OCI-LY7 (cell line): ENCODE measurements around the gene SRRM4. TPM values are rescaled to one million over a fixed set of nuclear protein-coding genes. Genes with fewer than 3 reads are reported as not detected.

Source experiments
- BruUV-seq: library from RNA; stranded (reverse); fragments of 400-500 nt; replicated peaks from 2 replicates; lab custom pipeline; 2021; lab: Mats Ljungman, UMichigan
- CTCF ChIA-PET: fragments of 300-600 bp; sonication (Branson Sonifier 250); formaldehyde crosslinking; loops from one replicate; lab custom pipeline; 2022; ENCODE audit warnings: antibody characterized with exemption; ENCODE audit not compliant: unreplicated experiment; lab: Charles Lee
- POLR2A ChIA-PET: fragments of 300-600 bp; sonication (Branson Sonifier 250); formaldehyde crosslinking; loops from one replicate; lab custom pipeline; 2022; ENCODE audit warnings: antibody characterized with exemption; lab: Charles Lee
- DNase-seq: peaks from one replicate; pipeline ENCODE4 v3.0.0-alpha.2; 2015; ENCODE audit warnings: low spot score
- H2AFZ ChIP-seq: fragments of 200-600 bp; sonication (generic), shearing (Covaris generic); 2 replicates; pipeline ENCODE4 v1.6.1; 2014; ENCODE audit warnings: mild to moderate bottlenecking, antibody characterized with exemption, low read length, moderate library complexity
- H3K27ac ChIP-seq: fragments of 200-600 bp; sonication (generic); 2 replicates; pipeline ENCODE4 v1.5.1; 2014; ENCODE audit warnings: mixed run types, low read depth, mild to moderate bottlenecking, moderate library complexity, low read length, inconsistent platforms; ENCODE audit not compliant: poor library complexity, severe bottlenecking
- H3K36me3 ChIP-seq: fragments of 200-600 bp; sonication (generic); 2 replicates; pipeline ENCODE4 v1.6.1; 2014; ENCODE audit warnings: mild to moderate bottlenecking, antibody characterized with exemption, low read length, moderate library complexity, mixed read lengths; ENCODE audit not compliant: insufficient read depth
- H3K4me1 ChIP-seq: fragments of 200-600 bp; sonication (generic); 2 replicates; pipeline ENCODE4 v1.5.1; 2014; ENCODE audit warnings: mild to moderate bottlenecking, low read length; ENCODE audit not compliant: insufficient read depth, poor library complexity, severe bottlenecking
- H3K4me2 ChIP-seq: fragments of 200-600 bp; sonication (generic); 2 replicates; pipeline ENCODE4 v1.6.1; 2014; ENCODE audit warnings: mild to moderate bottlenecking, low read length
- H3K4me3 ChIP-seq: fragments of 200-600 bp; sonication (generic); 2 replicates; pipeline ENCODE4 v1.5.1; 2014; ENCODE audit warnings: mild to moderate bottlenecking, low read depth, low read length; ENCODE audit not compliant: poor library complexity, severe bottlenecking
- H3K79me2 ChIP-seq: fragments of 200-600 bp; sonication (generic); 2 replicates; pipeline ENCODE4 v1.6.1; 2016; ENCODE audit warnings: low read depth, mild to moderate bottlenecking, low read length, moderate library complexity, mixed read lengths; ENCODE audit not compliant: insufficient read depth
- H3K9me2 ChIP-seq: fragments of 200-600 bp; sonication (generic); 2 replicates; pipeline ENCODE4 v1.6.1; 2016; ENCODE audit warnings: mild to moderate bottlenecking, low read length, mixed read lengths; ENCODE audit not compliant: insufficient read depth
- H3K9me3 ChIP-seq: fragments of 200-600 bp; sonication (generic); 2 replicates; pipeline ENCODE4 v1.6.1; 2014; ENCODE audit warnings: mild to moderate bottlenecking, mixed run types, low read length, mixed read lengths
- H4K20me1 ChIP-seq: fragments of 200-600 bp; sonication (generic); 2 replicates; pipeline ENCODE4 v1.6.1; 2014; ENCODE audit warnings: mild to moderate bottlenecking, antibody characterized with exemption, low read length, moderate library complexity, mixed read lengths; ENCODE audit not compliant: insufficient read depth
- EZH2phosphoT487 ChIP-seq: fragments of 200-600 bp; sonication (generic); IDR thresholded peaks from 2 replicates; pipeline ENCODE4 v1.6.1; 2018; ENCODE audit warnings: low read depth, borderline replicate concordance, mild to moderate bottlenecking, mixed run types, antibody characterized with exemption, low read length, moderate library complexity, mixed read lengths
- intact Hi-C: fragments of 100-400 bp; cut with micrococcal nuclease; formaldehyde crosslinking; loops from one replicate; pipeline ENCODE4 v1.10.0; 2022; ENCODE audit not compliant: unreplicated experiment
- total RNA-seq, 2 experiments: library from RNA; depleted of rRNA in 1 of 2; stranded (reverse); fragments of >200 nt in 1 of 2; shearing (Covaris generic) in 1 of 2; gene quantifications; 2 replicates each; pipeline ENCODE4 v1.2.3, GENCODE V29; 2014 to 2022
- TF ChIP-seq, protein P1 (sequence below): fragments of 200-600 bp; sonication (generic); conservative IDR thresholded peaks from 2 replicates; pipeline ENCODE4 v1.5.1; 2014; ENCODE audit warnings: mild to moderate bottlenecking, antibody characterized with exemption, low read length, moderate library complexity, mixed read lengths

Gene SRRM4
- total RNA-seq, 2 experiments from 2014 or later: not detected

DNA sequence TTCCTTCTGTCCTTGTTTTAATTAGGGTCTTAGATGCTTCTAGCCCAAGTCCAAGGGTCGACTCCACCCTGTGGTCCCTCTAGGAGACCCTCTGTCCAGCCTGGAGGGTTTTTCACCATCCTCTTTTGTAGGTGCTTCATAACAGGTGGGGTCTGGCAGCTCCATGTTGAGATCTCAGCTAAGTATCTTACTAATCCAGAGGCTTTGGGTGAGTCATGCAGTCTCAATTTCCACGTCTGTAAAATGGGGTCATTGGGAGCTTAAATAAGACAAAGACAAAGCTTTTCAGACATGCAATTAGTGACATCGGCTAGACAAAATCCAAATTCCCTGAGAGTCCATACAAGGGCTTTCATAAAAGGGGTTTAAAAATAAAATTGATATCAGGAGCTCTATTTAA, 200.6 kb downstream of the SRRM4 start:
- no peaks in the 10 kb centered on the region for H3K9me2 ChIP-seq
- H3K4me1 ChIP-seq: no peaks in the 10 kb centered on the region
- no peaks in the 10 kb centered on the region for H4K20me1 ChIP-seq
- no peak overlapping the region for H3K27ac ChIP-seq
- H3K79me2 ChIP-seq: no peaks in the 10 kb centered on the region
- TF ChIP-seq, protein P1, sequence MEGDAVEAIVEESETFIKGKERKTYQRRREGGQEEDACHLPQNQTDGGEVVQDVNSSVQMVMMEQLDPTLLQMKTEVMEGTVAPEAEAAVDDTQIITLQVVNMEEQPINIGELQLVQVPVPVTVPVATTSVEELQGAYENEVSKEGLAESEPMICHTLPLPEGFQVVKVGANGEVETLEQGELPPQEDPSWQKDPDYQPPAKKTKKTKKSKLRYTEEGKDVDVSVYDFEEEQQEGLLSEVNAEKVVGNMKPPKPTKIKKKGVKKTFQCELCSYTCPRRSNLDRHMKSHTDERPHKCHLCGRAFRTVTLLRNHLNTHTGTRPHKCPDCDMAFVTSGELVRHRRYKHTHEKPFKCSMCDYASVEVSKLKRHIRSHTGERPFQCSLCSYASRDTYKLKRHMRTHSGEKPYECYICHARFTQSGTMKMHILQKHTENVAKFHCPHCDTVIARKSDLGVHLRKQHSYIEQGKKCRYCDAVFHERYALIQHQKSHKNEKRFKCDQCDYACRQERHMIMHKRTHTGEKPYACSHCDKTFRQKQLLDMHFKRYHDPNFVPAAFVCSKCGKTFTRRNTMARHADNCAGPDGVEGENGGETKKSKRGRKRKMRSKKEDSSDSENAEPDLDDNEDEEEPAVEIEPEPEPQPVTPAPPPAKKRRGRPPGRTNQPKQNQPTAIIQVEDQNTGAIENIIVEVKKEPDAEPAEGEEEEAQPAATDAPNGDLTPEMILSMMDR: no peak
- TF ChIP-seq EZH2phosphoT487: no peak
- no peak overlapping the region for H3K4me3 ChIP-seq
- POLR2A ChIA-PET: no interaction called here
- CTCF ChIA-PET: no interaction called here
- no peak for DNase-seq
- intact Hi-C loops: no loop called here
- no peaks in the 10 kb centered on the region for H3K9me3 ChIP-seq
- BruUV-seq: no TSS peak
- no peaks in the 10 kb centered on the region for H3K36me3 ChIP-seq
- H3K4me2 ChIP-seq: no peak overlapping the region
- no peak overlapping the region for H2AFZ ChIP-seq

DNA sequence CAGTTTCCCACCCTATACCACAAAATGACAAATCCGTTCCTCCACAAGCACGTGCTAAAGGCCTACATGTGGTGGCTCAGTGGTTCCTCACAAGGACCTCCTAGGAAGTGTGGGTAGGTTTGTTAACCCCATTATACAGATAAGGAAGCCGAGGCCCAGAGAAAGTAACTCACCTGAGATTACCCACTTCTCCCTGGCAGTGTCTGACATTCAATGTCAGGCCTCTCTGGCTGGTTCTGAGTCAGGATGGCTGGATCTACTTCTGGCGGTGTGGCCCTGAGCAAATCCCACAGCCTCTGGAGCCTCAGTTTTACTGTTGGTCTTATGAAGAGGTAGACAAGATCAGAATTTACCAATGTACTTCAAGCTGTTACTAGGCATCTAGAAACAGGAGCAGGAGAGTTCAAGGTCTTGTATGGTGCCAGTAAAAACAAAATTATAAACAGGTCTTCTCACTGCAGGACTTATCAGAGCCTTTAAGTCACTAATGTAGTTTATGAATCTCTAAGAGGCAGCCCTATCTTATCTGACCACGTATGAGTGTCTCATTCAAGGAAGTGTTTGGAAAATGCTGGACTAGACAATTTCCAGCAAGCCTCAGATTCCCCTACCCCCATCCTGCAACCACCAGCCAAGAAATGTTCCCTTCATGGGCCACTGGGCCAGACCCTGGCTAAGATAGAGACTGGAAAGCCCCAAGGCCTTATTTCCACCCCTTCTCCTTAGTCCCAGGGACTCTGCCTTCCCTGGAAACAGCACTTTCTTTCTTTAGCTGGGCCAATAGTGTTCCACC, 201.6 kb downstream of the SRRM4 start:
- H3K4me3 ChIP-seq: no peak overlapping the region
- BruUV-seq: no TSS peak
- H3K9me2 ChIP-seq: no peaks in the 10 kb centered on the region
- H3K4me2 ChIP-seq: no peak overlapping the region
- no peak overlapping the region for H3K27ac ChIP-seq
- H3K9me3 ChIP-seq: no peaks in the 10 kb centered on the region
- no peaks in the 10 kb centered on the region for H3K36me3 ChIP-seq
- intact Hi-C loops: no loop called here
- H3K79me2 ChIP-seq: no peaks in the 10 kb centered on the region
- TF ChIP-seq, protein P1: no peak
- TF ChIP-seq EZH2phosphoT487: no peak
- ChIA-PET POLR2A (no interaction called here), CTCF (no interaction called here)
- no peaks in the 10 kb centered on the region for H4K20me1 ChIP-seq
- no peak overlapping the region for H2AFZ ChIP-seq
- DNase-seq: no peak
- H3K4me1 ChIP-seq: no peaks in the 10 kb centered on the region
